Endometrial microvascular endothelial cells (primary cell): ENCODE measurements around the gene FAAP100. TPM values are rescaled to one million over a fixed set of nuclear protein-coding genes. Genes with fewer than 3 reads are reported as not detected.

Experiments used
- in situ Hi-C: cut with HindIII; loops from 2 replicates; pipeline ENCODE4 v1.10.0; 2017; ENCODE audit warnings: low sequenced_read_pairs, low pct_unique_long_range_greater_than_20kb; ENCODE audit errors: inconsistent ontology term
- total RNA-seq: library from RNA; depleted of rRNA; stranded (reverse); fragments of >200 nt; gene quantifications from one replicate; pipeline ENCODE4 v1.2.3, GENCODE V29; 2015; ENCODE audit errors: inconsistent ontology term

Gene FAAP100
- total RNA-seq, 1 donor from 2014 or later: 41.1 TPM

GRCh38 chr17:81503619-81504018 lies 48.5 kb downstream of the FAAP100 start:
- in situ Hi-C loops: no loop called here

GRCh38 chr17:81502471-81503017 lies 49.6 kb downstream of the FAAP100 start:
- in situ Hi-C loops: no loop called here

DNA sequence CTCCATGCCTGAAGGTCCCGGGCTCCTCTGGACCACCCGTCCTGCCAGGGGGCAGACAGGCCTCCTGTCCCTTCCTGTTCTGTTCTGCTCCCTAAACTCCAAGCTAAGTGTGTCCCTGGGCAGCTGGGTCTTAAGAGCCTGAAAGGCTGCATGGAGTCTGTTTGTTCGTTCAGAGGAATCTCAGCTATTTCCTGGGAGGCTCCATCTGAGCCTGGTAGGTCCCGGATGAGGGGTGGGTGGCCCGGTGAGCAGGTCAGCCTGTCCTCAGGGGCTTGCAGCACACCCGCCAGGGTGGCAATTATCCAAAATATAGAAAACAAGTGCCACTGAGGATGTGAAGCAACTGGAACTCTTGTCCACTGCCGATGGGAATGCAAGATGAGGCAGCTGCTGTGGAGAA lies 52.1 kb downstream of the FAAP100 start:
- in situ Hi-C loops: no loop called here

GRCh38 chr17:81499601-81499970 lies 52.6 kb downstream of the FAAP100 start:
- in situ Hi-C loops: no loop called here

- in situ Hi-C loops: no loop called here
Observed at GRCh38 chr17:81498953-81499600, 53.1 kb downstream of the FAAP100 start.

DNA sequence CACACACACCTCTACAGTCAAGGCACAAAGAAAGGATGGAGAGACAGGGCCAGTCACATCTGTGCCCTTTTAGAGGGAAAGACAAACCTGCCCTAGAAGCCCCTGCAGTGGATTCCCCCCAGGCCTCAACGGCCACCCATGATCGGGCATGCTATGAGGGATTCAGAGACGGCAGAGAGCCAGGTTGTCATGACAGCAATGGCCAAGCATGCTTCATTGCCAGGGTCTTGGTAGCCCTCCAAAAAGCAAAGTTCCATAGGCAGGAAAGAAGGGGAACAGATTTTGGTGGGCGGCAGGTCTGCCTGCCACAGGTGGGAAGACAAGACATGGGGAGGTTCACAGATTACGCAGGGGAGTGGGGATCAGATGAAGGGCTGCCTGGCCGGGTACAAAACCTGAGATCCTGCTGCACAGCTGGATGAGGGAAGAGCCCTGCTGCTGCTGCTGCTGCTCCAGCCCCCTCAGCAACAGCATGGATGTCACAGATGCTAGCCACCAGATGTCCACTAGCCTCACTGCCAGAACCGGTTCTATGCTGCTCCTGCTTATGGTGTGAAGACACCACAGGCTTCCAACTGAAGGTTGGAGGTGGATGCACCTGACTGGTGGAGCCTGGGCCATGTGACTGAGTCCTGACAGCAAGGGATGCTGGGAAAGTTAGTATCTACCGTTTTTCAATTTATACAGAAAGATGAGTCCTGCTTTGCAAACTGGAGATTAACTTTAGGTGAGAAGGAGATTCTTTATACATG lies 57.4 kb downstream of the FAAP100 start:
- in situ Hi-C loops: no loop called here

- in situ Hi-C loops: no loop called here
Observed at GRCh38 chr17:81493198-81494038, 58.7 kb downstream of the FAAP100 start.

DNA sequence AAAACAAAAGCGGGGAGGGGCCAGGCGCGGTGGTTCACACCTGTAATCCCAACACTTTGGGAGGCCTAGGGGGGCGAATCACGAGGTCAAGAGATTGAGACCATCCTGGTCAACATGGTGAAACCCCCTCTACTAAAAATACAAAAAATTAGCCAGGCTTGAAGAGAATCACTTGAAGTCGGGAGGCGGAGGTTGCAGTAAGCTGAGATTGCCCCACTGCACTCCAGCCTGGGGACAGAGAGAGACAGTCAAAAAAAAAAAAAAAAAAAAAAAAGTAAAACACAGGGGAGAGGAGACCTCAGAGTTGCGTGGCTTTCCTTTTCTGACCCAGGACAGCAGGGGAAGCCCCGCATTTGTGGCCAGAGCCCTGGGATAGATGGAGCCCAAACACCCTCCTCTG lies 59.4 kb downstream of the FAAP100 start:
- in situ Hi-C loops: no loop called here

- in situ Hi-C loops: no loop called here
Observed at GRCh38 chr17:81492202-81492601, 60.0 kb downstream of the FAAP100 start.

DNA sequence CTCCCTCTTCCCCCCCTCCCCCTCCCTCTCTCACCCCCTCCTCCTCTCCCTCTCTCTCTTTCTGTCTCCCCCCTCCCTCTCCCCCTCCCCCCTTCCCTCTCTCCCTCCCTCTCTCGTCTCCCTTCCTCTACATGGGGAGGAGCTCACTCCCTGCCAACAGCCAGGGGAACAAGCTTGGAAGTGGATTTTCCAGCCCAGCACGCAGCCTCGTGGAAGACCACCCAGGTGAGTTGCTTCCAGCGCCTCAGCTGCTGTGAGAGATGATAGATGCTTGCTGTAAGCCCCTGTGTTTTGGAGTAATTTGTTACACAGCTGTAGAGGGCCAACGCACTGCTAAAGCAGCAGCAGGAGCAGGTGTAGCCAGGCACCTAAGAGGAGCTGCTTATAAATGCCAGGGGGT lies 60.4 kb downstream of the FAAP100 start:
- in situ Hi-C loops: no loop called here

- in situ Hi-C loops: no loop called here
Observed at GRCh38 chr17:81491181-81491581, 61.0 kb downstream of the FAAP100 start.

GRCh38 chr17:81489998-81490992 lies 61.9 kb downstream of the FAAP100 start:
- in situ Hi-C loops: no loop called here

Other genes with a start within 250 kb of the FAAP100 start
- 10.0 TPM for gene BAHCC1, start 156.9 kb downstream of the FAAP100 start, total RNA-seq
- 13,813 TPM for gene ACTG1, start 39.6 kb downstream of the FAAP100 start, total RNA-seq
- not detected for gene FSCN2, start 24.0 kb downstream of the FAAP100 start, total RNA-seq
- 86.4 TPM for gene NPLOC4, start 84.8 kb upstream of the FAAP100 start, total RNA-seq
- not detected for gene TSPAN10, start 84.8 kb upstream of the FAAP100 start, total RNA-seq
- gene PDE6G, start 104.2 kb upstream of the FAAP100 start, total RNA-seq: 0.37 TPM
- gene OXLD1, start 114.3 kb upstream of the FAAP100 start, total RNA-seq: 38.9 TPM
- 20.9 TPM for gene CCDC137, start 114.4 kb upstream of the FAAP100 start, total RNA-seq
- 30.3 TPM for gene ARL16, start 131.4 kb upstream of the FAAP100 start, total RNA-seq
- 125 TPM for gene HGS, start 131.7 kb upstream of the FAAP100 start, total RNA-seq
- gene MRPL12, start 151.0 kb upstream of the FAAP100 start, total RNA-seq: 120 TPM
- 42.1 TPM for gene SLC25A10, start 159.9 kb upstream of the FAAP100 start, total RNA-seq